PFSK-1 (cell line): Measurements from ENCODE around the gene OR52R1. TPM values are rescaled to one million over a fixed set of nuclear protein-coding genes. Genes with fewer than 3 reads are reported as not detected.

Source experiments
- FOXP2 ChIP-seq: optimal IDR thresholded peaks from 2 replicates; pipeline ENCODE3; 2011; ENCODE audit warnings: borderline replicate concordance, control low read depth, inconsistent platforms; ENCODE audit not compliant: insufficient read depth; ENCODE audit errors: extremely low read length, extremely low read depth
- POLR2AphosphoS5 ChIP-seq: IDR thresholded peaks from 2 replicates; pipeline ENCODE4 v1.6.1; 2012; ENCODE audit warnings: low read depth, mild to moderate bottlenecking, control low read depth, low read length, moderate library complexity
- SIN3A ChIP-seq: IDR thresholded peaks from 2 replicates; pipeline ENCODE4 v1.6.1; 2012; ENCODE audit warnings: mild to moderate bottlenecking, low read length, moderate library complexity, borderline replicate concordance; ENCODE audit not compliant: insufficient read depth
- TAF1 ChIP-seq: IDR thresholded peaks from 2 replicates; pipeline ENCODE4 v1.6.1; 2012; ENCODE audit warnings: low read length, control low read depth, borderline replicate concordance; ENCODE audit not compliant: insufficient read depth
- polyA plus RNA-seq: library from polyadenylated mRNA; unstranded; fragments of >200 nt; gene quantifications from one replicate; pipeline ENCODE4 v1.2.1, GENCODE V29; 2012; ENCODE audit warnings: low read depth, missing spikeins; ENCODE audit not compliant: insufficient read length
- TF ChIP-seq, protein P1 (sequence below), 2 experiments: IDR thresholded peaks; 2 replicates each; pipeline versions ENCODE4 v1.6.1 to v1.8.0; 2011 to 2012; ENCODE audit warnings: low read depth in 2 of 2, low read length in 2 of 2, control low read depth in 1 of 2, inconsistent platforms in 1 of 2, mild to moderate bottlenecking in 1 of 2, moderate library complexity in 1 of 2; ENCODE audit not compliant: insufficient read depth in 1 of 2

The OR52R1 gene
- not detected for polyA plus RNA-seq

DNA sequence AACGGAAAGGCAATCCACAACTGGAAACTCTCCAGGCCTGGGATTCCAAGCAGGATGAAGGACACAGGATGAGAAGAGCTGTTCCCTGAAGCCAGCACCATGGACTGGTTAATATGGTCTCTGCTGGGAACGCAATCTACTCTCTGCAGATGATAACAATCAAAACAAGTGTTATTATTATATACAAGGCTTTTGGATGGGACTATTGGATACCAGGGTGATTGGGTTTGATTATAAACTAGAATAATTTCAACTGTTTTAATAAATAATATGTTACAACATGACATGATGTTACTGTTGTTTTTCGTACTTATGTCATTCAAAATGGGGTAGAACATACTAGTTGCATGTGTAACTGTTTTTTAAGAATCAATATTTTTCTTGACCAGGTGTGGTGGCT lies at the start of gene OR52R1:
Gene OR52R1, minus strand, starts transcription at position 101 of the 400 bp plus-strand sequence. Its CDS starts 0 bp downstream, at position 101.
- TF ChIP-seq TAF1 (no peak), SIN3A (no peak), POLR2AphosphoS5 (no peak), FOXP2 (no peak)
- TF ChIP-seq, protein P1, sequence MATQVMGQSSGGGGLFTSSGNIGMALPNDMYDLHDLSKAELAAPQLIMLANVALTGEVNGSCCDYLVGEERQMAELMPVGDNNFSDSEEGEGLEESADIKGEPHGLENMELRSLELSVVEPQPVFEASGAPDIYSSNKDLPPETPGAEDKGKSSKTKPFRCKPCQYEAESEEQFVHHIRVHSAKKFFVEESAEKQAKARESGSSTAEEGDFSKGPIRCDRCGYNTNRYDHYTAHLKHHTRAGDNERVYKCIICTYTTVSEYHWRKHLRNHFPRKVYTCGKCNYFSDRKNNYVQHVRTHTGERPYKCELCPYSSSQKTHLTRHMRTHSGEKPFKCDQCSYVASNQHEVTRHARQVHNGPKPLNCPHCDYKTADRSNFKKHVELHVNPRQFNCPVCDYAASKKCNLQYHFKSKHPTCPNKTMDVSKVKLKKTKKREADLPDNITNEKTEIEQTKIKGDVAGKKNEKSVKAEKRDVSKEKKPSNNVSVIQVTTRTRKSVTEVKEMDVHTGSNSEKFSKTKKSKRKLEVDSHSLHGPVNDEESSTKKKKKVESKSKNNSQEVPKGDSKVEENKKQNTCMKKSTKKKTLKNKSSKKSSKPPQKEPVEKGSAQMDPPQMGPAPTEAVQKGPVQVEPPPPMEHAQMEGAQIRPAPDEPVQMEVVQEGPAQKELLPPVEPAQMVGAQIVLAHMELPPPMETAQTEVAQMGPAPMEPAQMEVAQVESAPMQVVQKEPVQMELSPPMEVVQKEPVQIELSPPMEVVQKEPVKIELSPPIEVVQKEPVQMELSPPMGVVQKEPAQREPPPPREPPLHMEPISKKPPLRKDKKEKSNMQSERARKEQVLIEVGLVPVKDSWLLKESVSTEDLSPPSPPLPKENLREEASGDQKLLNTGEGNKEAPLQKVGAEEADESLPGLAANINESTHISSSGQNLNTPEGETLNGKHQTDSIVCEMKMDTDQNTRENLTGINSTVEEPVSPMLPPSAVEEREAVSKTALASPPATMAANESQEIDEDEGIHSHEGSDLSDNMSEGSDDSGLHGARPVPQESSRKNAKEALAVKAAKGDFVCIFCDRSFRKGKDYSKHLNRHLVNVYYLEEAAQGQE (IDR thresholded peaks at IDR 0.05; ENCODE audit: insufficient read depth in 1 of 2, low read depth in 2 of 2, low read length in 2 of 2), result no peak

DNA sequence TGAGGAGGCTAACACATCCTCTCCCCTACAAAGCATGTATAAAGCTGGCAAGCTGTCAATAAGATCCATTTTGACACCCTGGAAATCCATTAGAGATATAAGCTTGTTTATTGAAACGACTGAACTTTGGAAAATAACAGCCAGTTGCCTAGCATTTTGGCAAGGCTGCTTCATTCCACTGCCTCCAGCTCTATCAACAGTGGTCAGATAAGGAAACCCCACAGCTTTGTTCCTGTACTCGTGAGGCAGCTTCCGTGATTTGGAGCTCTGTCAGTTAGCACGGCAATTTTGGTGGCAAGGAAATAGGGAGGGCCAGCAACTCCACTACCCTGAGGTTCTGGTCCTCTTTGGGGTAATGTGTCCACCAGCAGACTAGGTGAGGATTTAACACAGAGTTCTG lies 46.9 kb upstream of the OR52R1 start:
- TF ChIP-seq SIN3A (no peak), FOXP2 (no peak), POLR2AphosphoS5 (no peak), TAF1 (no peak)
- TF ChIP-seq, protein P1 (IDR thresholded peaks at IDR 0.05; ENCODE audit: insufficient read depth in 1 of 2, low read depth in 2 of 2, low read length in 2 of 2), result no peak

DNA sequence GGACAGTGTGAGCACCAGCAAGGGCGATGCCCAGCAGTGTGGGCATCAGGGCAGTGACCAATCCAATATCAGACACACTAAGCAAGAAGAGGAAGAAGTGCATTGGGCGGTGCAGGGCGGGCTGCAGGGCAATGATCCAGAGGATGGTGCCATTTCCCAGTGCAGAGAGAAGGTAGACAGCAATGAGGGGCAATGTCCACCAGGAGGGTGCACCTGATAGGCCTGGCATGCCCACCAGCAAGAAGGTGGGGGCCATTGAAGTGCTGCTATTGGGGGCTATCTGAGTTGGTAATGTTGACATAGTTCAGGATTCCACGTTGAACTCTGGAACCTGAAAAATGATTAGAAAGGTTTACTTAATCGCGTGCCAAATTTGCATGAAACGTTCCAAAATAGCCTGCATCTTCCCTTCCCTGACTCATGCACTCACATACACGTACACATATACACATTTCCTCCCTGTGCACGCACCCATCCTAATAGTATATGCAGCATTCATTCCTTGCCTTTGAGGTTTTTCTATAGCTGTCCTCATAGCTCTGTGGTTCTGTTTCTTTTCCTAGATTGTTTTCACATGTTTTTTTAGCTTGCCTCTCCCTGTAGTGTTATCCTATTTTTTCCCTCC lies 44.8 kb upstream of the OR52R1 start, which contains the start of gene OR51S1:
Gene OR51S1, minus strand, starts transcription at position 301 of the 625 bp plus-strand sequence. Its CDS starts 0 bp downstream, at position 301.
- no peak for TF ChIP-seq SIN3A
- TF ChIP-seq, protein P1 (IDR thresholded peaks at IDR 0.05; ENCODE audit: insufficient read depth in 1 of 2, low read depth in 2 of 2, low read length in 2 of 2), result no peak
- no peak for TF ChIP-seq TAF1
- TF ChIP-seq FOXP2, result no peak
- no peak for TF ChIP-seq POLR2AphosphoS5

DNA sequence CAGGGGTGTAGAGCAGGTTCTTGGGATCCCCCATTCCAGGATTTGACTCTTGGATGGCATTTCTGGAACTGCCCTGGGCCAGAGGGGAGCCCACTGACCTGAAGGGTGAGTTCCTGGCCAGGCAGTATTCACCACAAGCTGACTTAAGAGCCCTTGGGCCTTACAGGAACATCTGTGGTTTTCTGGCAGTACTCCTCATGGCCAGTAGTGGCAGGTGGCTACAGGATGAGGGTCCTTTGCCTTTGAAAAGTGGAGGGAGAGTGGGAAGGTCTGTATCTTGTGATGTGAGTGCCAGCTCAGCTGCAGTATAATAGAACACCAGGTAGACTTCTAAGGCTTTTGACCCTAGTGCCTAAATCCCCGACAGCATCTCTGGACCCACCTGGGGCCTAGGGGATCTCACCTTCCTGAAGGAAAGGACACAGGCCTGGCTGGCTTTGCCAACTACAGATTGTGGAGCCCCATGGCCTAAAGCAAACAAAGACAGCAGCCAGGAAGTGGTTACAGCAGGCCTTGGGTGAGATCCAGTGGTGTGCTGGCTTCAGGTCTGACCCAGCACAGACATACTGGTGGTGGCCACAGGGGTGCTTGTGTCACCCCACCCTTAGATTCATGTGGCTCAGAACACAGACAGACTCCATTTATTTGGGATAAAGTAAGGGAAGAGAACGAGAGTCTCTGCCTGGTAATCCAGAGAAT lies 35.8 kb upstream of the OR52R1 start:
- TF ChIP-seq POLR2AphosphoS5, result no peak
- no peak for TF ChIP-seq FOXP2
- no peak for TF ChIP-seq TAF1
- TF ChIP-seq SIN3A, result no peak
- TF ChIP-seq, protein P1 (IDR thresholded peaks at IDR 0.05; ENCODE audit: insufficient read depth in 1 of 2, low read depth in 2 of 2, low read length in 2 of 2), result no peak
